HCT116 (cell line): ENCODE data around the gene MCC. TPM values are rescaled to one million over a fixed set of nuclear protein-coding genes. Genes with fewer than 3 reads are reported as not detected.

Experiments
- ATAC-seq: fragments of 200-7000 bp; cut with Tn5 transposase; 2 replicates; pipeline ENCODE4 v1.9.1; 2020; ENCODE audit warnings: mild to moderate bottlenecking, moderate library complexity
- BruUV-seq: library from RNA; stranded (reverse); fragments of 400-500 nt; replicated peaks from 2 replicates; lab custom pipeline; 2021; lab: Mats Ljungman, UMichigan
- CTCF ChIA-PET: fragments of 300-600 bp; sonication (Branson Sonifier 250); formaldehyde crosslinking; loops from one replicate; lab custom pipeline; 2021; ENCODE audit warnings: antibody characterized with exemption; lab: Charles Lee
- POLR2A ChIA-PET: fragments of 300-600, 350-600 bp; sonication (Branson Sonifier 250); formaldehyde crosslinking; loops from one replicate; lab custom pipeline; 2021; ENCODE audit warnings: antibody characterized with exemption; lab: Charles Lee
- RAD21 ChIA-PET, 2 experiments: fragments of 300-600 bp; sonication (Branson Sonifier 250); formaldehyde crosslinking; loops; one replicate each; lab custom pipeline; 2023; ENCODE audit warnings: low total read pairs in 2 of 2; ENCODE audit not compliant: uncharacterized antibody in 2 of 2, unreplicated experiment in 2 of 2, low non-redundant PET in 1 of 2; lab: Charles Lee
- DNase-seq: peaks from one replicate; pipeline ENCODE4 v3.0.0-alpha.2; 2010; ENCODE audit warnings: low read depth, low spot score
- H2AFZ ChIP-seq: fragments of 200-600 bp; shearing (Covaris generic), sonication (generic); 2 replicates; pipeline ENCODE4 v1.6.1; 2017; ENCODE audit warnings: low read depth, mixed run types, mixed read lengths, antibody characterized with exemption, low read length; ENCODE audit not compliant: poor library complexity, severe bottlenecking
- H3K27ac ChIP-seq: 2 replicates; pipeline ENCODE4 v1.5.1; 2012; ENCODE audit warnings: low read depth, low read length
- H3K27me3 ChIP-seq: fragments of 200-600 bp; sonication (generic); 2 replicates; pipeline ENCODE4 v1.6.1; 2016; ENCODE audit warnings: mixed run types, low read length, mixed read lengths; ENCODE audit not compliant: insufficient read depth
- H3K36me3 ChIP-seq, 2 experiments: fragments of 200-500 bp in 1 of 2; fragments of 200-600 bp in 1 of 2; sonication (Bioruptor generic) in 1 of 2; sonication (generic) in 1 of 2; 2 replicates each; pipeline versions ENCODE4 v1.5.1 to v1.6.1; 2014 to 2016; ENCODE audit warnings: low read length in 2 of 2, inconsistent platforms in 1 of 2, mixed read lengths in 1 of 2, mixed run types in 1 of 2; ENCODE audit not compliant: insufficient read depth in 2 of 2, control insufficient read depth in 1 of 2
- H3K4me1 ChIP-seq, 2 experiments: fragments of 200-600 bp in 1 of 2; sonication (generic) in 1 of 2; 2 replicates each; pipeline versions ENCODE4 v1.5.1 to v1.6.1; 2012 to 2017; ENCODE audit warnings: low read length in 2 of 2, inconsistent platforms in 1 of 2, mild to moderate bottlenecking in 1 of 2, mixed read lengths in 1 of 2, mixed run types in 1 of 2, moderate library complexity in 1 of 2; ENCODE audit not compliant: insufficient read depth in 2 of 2, control insufficient read depth in 1 of 2
- H3K4me2 ChIP-seq: fragments of 200-600 bp; sonication (generic); 2 replicates; pipeline ENCODE4 v1.6.1; 2017; ENCODE audit warnings: mixed run types, low read length, mixed read lengths
- H3K4me3 ChIP-seq, 2 experiments: fragments of 200-600 bp in 1 of 2; sonication (generic) in 1 of 2; replicated peaks in 1 of 2; 2 replicates each; pipeline ENCODE4 v1.5.1; 2011 to 2016; ENCODE audit warnings: low read length in 2 of 2, control low read depth in 1 of 2, low read depth in 1 of 2, mild to moderate bottlenecking in 1 of 2, mixed read lengths in 1 of 2, mixed run types in 1 of 2
- H3K79me2 ChIP-seq: fragments of 200-600 bp; sonication (generic); 2 replicates; pipeline ENCODE4 v1.6.1; 2017; ENCODE audit warnings: mild to moderate bottlenecking, mixed run types, low read length, moderate library complexity, mixed read lengths; ENCODE audit not compliant: insufficient read depth
- H3K9ac ChIP-seq: fragments of 200-600 bp; sonication (generic); 2 replicates; pipeline ENCODE4 v1.6.1; 2016; ENCODE audit warnings: low read length, mixed read lengths
- H3K9me2 ChIP-seq: fragments of 200-600 bp; sonication (generic), shearing (Covaris generic); 2 replicates; pipeline ENCODE4 v1.6.1; 2017; ENCODE audit warnings: mixed run types, mild to moderate bottlenecking, moderate library complexity; ENCODE audit not compliant: insufficient read depth
- H3K9me3 ChIP-seq, 2 experiments: fragments of 200-500 bp in 1 of 2; fragments of 200-600 bp in 1 of 2; sonication (Bioruptor generic) in 1 of 2; sonication (generic) in 1 of 2; 2 replicates each; pipeline ENCODE4 v1.6.1; 2014 to 2017; ENCODE audit warnings: low read length in 2 of 2, mixed read lengths in 2 of 2, inconsistent platforms in 1 of 2, low read depth in 1 of 2, mild to moderate bottlenecking in 1 of 2, mixed run types in 1 of 2, moderate library complexity in 1 of 2; ENCODE audit not compliant: control insufficient read depth in 1 of 2, insufficient read depth in 1 of 2
- H4K20me1 ChIP-seq: fragments of 200-600 bp; sonication (generic), shearing (Covaris generic); 2 replicates; pipeline ENCODE4 v1.6.1; 2017; ENCODE audit warnings: mixed run types, mild to moderate bottlenecking, moderate library complexity; ENCODE audit not compliant: insufficient read depth
- CEBPB ChIP-seq: IDR thresholded peaks from 2 replicates; pipeline ENCODE4 v1.6.1; 2012; ENCODE audit warnings: low read depth
- EGR1 ChIP-seq: IDR thresholded peaks from 2 replicates; pipeline ENCODE4 v1.6.1; 2012; ENCODE audit warnings: low read depth
- EZH2 ChIP-seq: fragments of 200-600 bp; sonication (generic); IDR thresholded peaks from 2 replicates; pipeline ENCODE4 v1.6.1; 2017; ENCODE audit warnings: antibody characterized with exemption, mixed run types
- JUND ChIP-seq: IDR thresholded peaks from 2 replicates; pipeline ENCODE4 v1.6.1; 2012
- MAX ChIP-seq: IDR thresholded peaks from 2 replicates; pipeline ENCODE4 v1.6.1; 2012
- POLR2A ChIP-seq: IDR thresholded peaks from 2 replicates; pipeline ENCODE4 v1.7.0; 2011; ENCODE audit warnings: borderline replicate concordance; ENCODE audit not compliant: insufficient read depth, insufficient read length; ENCODE audit errors: extremely low read depth
- RAD21 ChIP-seq: IDR thresholded peaks from 2 replicates; pipeline ENCODE4 v1.6.1; 2012; ENCODE audit warnings: low read depth, mild to moderate bottlenecking
- TCF7L2 ChIP-seq: IDR thresholded peaks from 2 replicates; pipeline ENCODE4 v1.7.0; 2011; ENCODE audit warnings: borderline replicate concordance, inconsistent platforms; ENCODE audit not compliant: insufficient read depth, insufficient read length; ENCODE audit errors: extremely low read depth
- ZBTB33 ChIP-seq: IDR thresholded peaks from 2 replicates; pipeline ENCODE4 v1.6.1; 2011; ENCODE audit warnings: mild to moderate bottlenecking, low read length, moderate library complexity; ENCODE audit not compliant: insufficient replicate concordance; ENCODE audit errors: extremely low read depth
- ZFX ChIP-seq: fragments of 450-650 bp; IDR thresholded peaks from 2 replicates; pipeline ENCODE4 v1.6.1; 2017
- intact Hi-C: fragments of 100-400 bp; cut with micrococcal nuclease; formaldehyde crosslinking; loops from 2 replicates; pipeline ENCODE4 v1.10.0; 2022
- total RNA-seq: library from RNA; stranded (reverse); gene quantifications from one replicate; pipeline ENCODE4 v1.2.1, GENCODE V29; 2021; ENCODE audit not compliant: unreplicated experiment

MCC gene
- total RNA-seq, 1 experiment from 2014 or later, result 20.1 TPM

- Histone ChIP-seq H3K4me2 (no peak overlapping the region), H3K4me3 (no peak overlapping the region), H3K27ac (no peak overlapping the region), H2AFZ (no peak overlapping the region), H3K9me2 (no peaks in the 10 kb centered on the region), H3K79me2 (no peaks in the 10 kb centered on the region), H4K20me1 (no peaks in the 10 kb centered on the region), H3K4me1 (no peaks in the 10 kb centered on the region), H3K9ac (no peak overlapping the region)
- no TSS peak for BruUV-seq
- POLR2A ChIA-PET, result no interaction called here
- DNase-seq, result no peak
- intact Hi-C loops, result no loop called here
- RAD21 ChIA-PET, result no interaction called here
- ATAC-seq, result no peak
- CTCF ChIA-PET, result no interaction called here
- no peak for TF ChIP-seq RAD21
- no peak for TF ChIP-seq POLR2A
- TF ChIP-seq ZFX, result no peak
- TF ChIP-seq ZBTB33, result no peak
- TF ChIP-seq EGR1, result no peak
- TF ChIP-seq CEBPB, result no peak
- TF ChIP-seq JUND, result no peak
- TF ChIP-seq MAX, result no peak
- TF ChIP-seq, all 23 proteins: peak for 0
- Histone ChIP-seq H3K9me3 (no peaks in the 10 kb centered on the region), H3K36me3 (0 out of 4 replicates have a peak, but pooled peaks cover 0 to 6% of the 10 kb centered on the region in 2 experiments), H3K27me3 (no peaks in the 10 kb centered on the region)
These were observed 402.3 kb downstream of the MCC start for GRCh38 chr5:113085880-113086409.

DNA sequence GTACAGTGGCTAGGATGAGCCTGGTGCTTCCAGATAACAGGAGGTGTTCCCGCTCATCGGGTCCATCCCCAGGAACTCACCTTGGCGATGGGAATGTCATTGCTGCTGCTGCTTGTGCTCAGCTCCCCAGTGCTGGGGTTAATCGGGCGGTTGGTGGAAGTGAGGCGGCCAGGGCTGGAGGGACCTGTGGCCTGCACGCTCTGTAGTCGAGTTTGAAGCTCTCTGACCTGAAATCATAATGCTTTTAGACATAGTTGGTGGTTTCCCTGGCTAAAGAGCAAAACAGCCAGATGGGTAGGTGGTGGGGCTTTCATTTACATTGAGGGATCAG is 403.2 kb downstream of the MCC start:
- POLR2A ChIA-PET, result no interaction called here
- Histone ChIP-seq H3K36me3 (0 out of 4 replicates have a peak, but pooled peaks cover 0 to 6% of the 10 kb centered on the region in 2 experiments), H3K9me3 (no peaks in the 10 kb centered on the region), H3K4me1 (no peaks in the 10 kb centered on the region), H3K4me3 (no peak overlapping the region), H3K4me2 (no peak overlapping the region), H3K9me2 (no peaks in the 10 kb centered on the region), H3K27me3 (no peaks in the 10 kb centered on the region), H3K9ac (no peak overlapping the region), H3K79me2 (no peaks in the 10 kb centered on the region), H3K27ac (no peak overlapping the region), H4K20me1 (no peaks in the 10 kb centered on the region), H2AFZ (no peak overlapping the region)
- TF ChIP-seq TCF7L2 (no peak), EZH2 (no peak), RAD21 (no peak)
- CTCF ChIA-PET, result no interaction called here
- RAD21 ChIA-PET, result no interaction called here
- BruUV-seq, result no TSS peak
- ATAC-seq (no peak), DNase-seq (no peak)
- intact Hi-C loops, result no loop called here
